Measurements from ENCODE around the gene C1QTNF6.

C1QTNF6 gene

DNA sequence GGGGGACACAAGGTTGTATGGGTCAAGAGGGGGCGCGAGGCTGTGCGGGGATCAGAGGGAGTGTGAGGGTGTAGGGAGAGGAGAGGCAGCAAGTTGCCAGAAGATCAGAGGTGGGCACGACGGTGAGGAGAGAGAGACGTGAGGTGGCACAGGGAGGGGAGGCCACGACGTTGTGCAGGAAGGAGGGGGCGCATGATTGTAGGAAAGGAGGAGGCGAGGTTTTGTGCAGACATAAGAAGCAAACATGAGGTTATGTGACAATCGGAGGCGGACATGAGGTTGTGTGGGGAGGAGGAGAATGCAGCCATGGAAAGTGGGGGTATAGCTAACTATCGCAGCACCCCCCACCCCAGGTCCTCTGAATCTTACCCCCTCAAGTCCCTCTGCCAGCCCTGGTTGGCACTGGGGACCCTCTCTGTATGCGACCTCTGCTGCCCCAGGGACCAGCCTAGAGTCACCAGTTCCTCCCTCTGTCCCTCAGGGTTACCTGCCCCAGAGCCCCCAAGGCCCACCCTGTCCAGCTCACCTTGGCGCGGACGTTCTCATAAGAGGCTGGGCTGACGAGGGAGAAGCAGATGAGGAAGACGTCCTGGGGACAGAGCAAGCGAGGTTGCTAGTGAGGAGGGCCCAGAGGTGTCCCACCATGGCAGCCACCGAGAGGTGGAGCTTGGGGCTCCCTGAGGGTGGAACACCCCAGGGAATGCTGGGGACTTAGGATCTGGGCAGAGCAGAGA lies 43.5 kb upstream of the C1QTNF6 start:
- TF ChIP-seq TAF1 (IDR thresholded peaks at IDR 0.05; ENCODE audit: borderline replicate concordance, insufficient read depth, low read length) (no peak), SIN3A (IDR thresholded peaks at IDR 0.05; ENCODE audit: borderline replicate concordance, insufficient read depth, low read length) (no peak), FOXP2 (optimal IDR thresholded peaks at IDR 0.05; ENCODE audit: borderline replicate concordance, extremely low read depth, extremely low read length, insufficient read depth) (no peak), POLR2AphosphoS5 (IDR thresholded peaks at IDR 0.05; ENCODE audit: low read depth, low read length) (no peak)
- TF ChIP-seq, protein P1, sequence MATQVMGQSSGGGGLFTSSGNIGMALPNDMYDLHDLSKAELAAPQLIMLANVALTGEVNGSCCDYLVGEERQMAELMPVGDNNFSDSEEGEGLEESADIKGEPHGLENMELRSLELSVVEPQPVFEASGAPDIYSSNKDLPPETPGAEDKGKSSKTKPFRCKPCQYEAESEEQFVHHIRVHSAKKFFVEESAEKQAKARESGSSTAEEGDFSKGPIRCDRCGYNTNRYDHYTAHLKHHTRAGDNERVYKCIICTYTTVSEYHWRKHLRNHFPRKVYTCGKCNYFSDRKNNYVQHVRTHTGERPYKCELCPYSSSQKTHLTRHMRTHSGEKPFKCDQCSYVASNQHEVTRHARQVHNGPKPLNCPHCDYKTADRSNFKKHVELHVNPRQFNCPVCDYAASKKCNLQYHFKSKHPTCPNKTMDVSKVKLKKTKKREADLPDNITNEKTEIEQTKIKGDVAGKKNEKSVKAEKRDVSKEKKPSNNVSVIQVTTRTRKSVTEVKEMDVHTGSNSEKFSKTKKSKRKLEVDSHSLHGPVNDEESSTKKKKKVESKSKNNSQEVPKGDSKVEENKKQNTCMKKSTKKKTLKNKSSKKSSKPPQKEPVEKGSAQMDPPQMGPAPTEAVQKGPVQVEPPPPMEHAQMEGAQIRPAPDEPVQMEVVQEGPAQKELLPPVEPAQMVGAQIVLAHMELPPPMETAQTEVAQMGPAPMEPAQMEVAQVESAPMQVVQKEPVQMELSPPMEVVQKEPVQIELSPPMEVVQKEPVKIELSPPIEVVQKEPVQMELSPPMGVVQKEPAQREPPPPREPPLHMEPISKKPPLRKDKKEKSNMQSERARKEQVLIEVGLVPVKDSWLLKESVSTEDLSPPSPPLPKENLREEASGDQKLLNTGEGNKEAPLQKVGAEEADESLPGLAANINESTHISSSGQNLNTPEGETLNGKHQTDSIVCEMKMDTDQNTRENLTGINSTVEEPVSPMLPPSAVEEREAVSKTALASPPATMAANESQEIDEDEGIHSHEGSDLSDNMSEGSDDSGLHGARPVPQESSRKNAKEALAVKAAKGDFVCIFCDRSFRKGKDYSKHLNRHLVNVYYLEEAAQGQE (IDR thresholded peaks at IDR 0.05; ENCODE audit: insufficient read depth in 1 of 2, low read depth in 2 of 2, low read length in 2 of 2), result no peak

DNA sequence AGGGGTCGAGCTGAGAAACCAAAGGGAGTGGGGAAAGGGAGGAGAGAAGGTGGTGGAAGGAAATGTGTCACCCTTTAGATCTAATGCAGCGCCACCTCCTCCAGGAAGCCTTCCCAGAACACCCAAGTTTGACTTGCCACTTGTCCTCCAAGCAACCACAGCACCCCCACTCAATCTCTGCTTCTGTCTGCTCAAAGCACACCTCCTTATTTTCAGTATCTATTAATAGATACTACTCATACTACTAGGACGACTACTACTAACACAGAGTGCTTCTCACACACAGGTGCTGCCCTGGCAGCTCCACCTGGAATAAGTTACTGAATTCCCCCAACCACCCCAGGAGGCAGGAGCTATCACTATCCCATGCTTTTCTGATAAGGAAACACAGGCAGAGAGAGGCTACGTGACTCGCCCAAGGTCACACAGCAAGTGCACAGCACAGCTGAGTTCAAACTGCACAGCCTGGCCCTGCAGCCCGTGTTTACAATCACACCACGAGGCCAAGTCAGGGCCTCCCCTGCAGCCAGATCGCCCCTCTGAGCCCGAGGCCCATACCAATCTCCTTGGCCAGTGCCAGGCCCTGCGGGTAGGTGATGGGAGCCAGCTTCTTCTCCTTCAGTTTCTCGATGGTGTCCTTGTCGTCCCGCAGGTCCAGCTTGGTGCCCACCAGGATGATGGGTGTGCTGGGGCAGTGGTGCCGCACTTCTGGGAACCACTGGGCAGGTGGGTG lies 42.8 kb upstream of the C1QTNF6 start:
- TF ChIP-seq TAF1 (IDR thresholded peaks at IDR 0.05; ENCODE audit: borderline replicate concordance, insufficient read depth, low read length) (no peak), POLR2AphosphoS5 (IDR thresholded peaks at IDR 0.05; ENCODE audit: low read depth, low read length) (no peak), SIN3A (IDR thresholded peaks at IDR 0.05; ENCODE audit: borderline replicate concordance, insufficient read depth, low read length) (no peak), FOXP2 (optimal IDR thresholded peaks at IDR 0.05; ENCODE audit: borderline replicate concordance, extremely low read depth, extremely low read length, insufficient read depth) (no peak)
- TF ChIP-seq, protein P1 (IDR thresholded peaks at IDR 0.05; ENCODE audit: insufficient read depth in 1 of 2, low read depth in 2 of 2, low read length in 2 of 2), result no peak

DNA sequence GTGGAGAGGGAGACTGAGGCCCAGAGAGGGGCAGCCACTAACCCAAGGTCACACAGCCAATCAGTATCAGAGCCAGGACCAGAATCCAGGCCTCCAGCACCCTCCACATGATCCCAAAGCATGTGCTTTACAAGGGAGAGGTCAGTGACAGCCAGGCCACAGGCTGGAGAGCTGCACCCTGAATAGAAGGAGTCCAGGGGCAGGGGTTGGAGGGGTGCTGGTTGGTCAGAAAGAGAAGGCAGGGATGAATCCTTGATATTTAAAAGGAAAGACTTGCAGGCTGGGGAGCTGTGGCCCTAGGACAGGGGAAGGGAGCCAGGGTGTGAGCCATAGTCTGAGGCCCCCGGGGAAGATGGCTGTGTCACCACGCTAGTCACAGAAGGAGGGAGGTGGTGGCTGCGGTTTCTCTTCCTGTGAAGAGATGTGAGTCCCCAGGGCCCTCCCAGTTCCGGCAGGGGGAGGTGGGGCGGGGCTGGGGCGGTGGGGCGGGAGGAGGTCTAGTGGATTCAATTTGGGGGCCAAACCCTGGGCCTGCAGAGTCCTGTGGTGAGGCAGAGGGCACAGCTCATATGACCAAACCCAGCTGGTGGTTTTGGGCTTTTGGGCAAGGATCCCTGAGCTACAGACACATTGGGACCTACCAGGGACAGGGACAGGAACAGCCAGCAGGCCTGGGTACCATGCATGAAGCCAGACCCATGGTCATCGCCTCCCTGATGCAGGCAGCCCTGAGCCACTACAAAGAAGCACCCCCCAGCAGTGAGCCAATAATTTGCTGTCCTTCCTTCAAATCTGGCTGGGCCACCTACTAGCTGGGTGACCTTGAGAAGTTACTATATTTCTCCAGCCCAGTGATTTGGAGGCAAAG lies 42.0 kb upstream of the C1QTNF6 start:
- no peak for TF ChIP-seq POLR2AphosphoS5 (IDR thresholded peaks at IDR 0.05; ENCODE audit: low read depth, low read length)
- no peak for TF ChIP-seq SIN3A (IDR thresholded peaks at IDR 0.05; ENCODE audit: borderline replicate concordance, insufficient read depth, low read length)
- TF ChIP-seq TAF1 (IDR thresholded peaks at IDR 0.05; ENCODE audit: borderline replicate concordance, insufficient read depth, low read length), result no peak
- TF ChIP-seq, protein P1 (IDR thresholded peaks at IDR 0.05; ENCODE audit: insufficient read depth in 1 of 2, low read depth in 2 of 2, low read length in 2 of 2), result no peak
- no peak for TF ChIP-seq FOXP2 (optimal IDR thresholded peaks at IDR 0.05; ENCODE audit: borderline replicate concordance, extremely low read depth, extremely low read length, insufficient read depth)

DNA sequence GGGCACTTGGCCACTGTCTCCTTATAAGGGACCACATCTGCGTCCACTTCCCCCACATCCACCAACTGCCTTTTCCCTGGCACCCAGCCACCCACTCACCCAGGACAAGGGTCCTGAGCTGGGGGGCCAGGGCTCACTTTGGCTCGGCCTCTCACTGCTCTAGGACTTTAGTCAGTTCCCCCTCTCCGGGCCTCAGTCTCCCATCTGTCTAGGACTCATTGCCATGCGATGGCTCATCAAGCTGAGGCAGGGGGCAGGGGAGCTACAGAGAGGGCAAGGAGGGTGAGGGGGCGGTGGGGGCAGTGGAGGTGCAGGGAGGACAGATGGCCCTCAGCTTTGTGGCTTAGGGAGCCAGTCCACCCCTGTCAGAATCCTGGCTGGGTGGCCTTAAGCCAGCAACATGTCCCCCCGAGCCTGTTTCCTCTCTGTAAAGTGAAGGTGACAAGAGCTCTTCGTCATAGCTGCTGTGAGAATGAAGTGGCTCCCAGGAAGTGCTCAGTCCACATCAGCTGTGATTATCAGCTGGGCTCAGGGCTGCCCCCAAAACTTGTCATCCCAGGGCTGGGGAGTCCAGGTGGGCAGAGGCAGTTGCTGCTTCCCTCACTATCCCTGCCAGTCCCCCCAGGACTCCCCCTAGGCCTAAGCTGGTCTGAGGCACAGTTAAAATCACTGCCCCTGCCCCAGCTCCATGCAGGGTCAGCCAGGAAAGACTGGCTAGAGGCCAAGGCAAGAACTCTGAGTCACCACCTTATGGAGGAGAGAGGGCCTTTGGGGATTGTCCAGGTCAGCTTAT lies 41.2 kb upstream of the C1QTNF6 start:
- TF ChIP-seq SIN3A (IDR thresholded peaks at IDR 0.05; ENCODE audit: borderline replicate concordance, insufficient read depth, low read length), result no peak
- TF ChIP-seq FOXP2 (optimal IDR thresholded peaks at IDR 0.05; ENCODE audit: borderline replicate concordance, extremely low read depth, extremely low read length, insufficient read depth), result no peak
- TF ChIP-seq, protein P1 (IDR thresholded peaks at IDR 0.05; ENCODE audit: insufficient read depth in 1 of 2, low read depth in 2 of 2, low read length in 2 of 2), result no peak
- no peak for TF ChIP-seq TAF1 (IDR thresholded peaks at IDR 0.05; ENCODE audit: borderline replicate concordance, insufficient read depth, low read length)
- TF ChIP-seq POLR2AphosphoS5 (IDR thresholded peaks at IDR 0.05; ENCODE audit: low read depth, low read length), result no peak

Data from PFSK-1 (cell line).